Coronary artery (tissue), 2 donors: Measurements from ENCODE around the gene GPR35.

Source experiments
- DNase-seq: peaks from one replicate; pipeline ENCODE4 v3.0.0-alpha.2; 2017; ENCODE audit warnings: low spot score
- H3K27ac ChIP-seq, 2 donors: fragments of 200-600 bp; sonication (generic); one replicate each; pipeline ENCODE4 v1.5.1; 2016 to 2019
- H3K4me3 ChIP-seq: fragments of 200-600 bp; sonication (generic); 2 replicates; pipeline ENCODE4 v1.5.1; 2016; ENCODE audit warnings: mild to moderate bottlenecking, moderate library complexity
- TF ChIP-seq, protein P1 (sequence below): fragments of 200-600 bp; sonication (generic); IDR thresholded peaks from one replicate; pipeline ENCODE4 v1.5.1; 2019; ENCODE audit warnings: antibody characterized with exemption

The GPR35 gene

DNA sequence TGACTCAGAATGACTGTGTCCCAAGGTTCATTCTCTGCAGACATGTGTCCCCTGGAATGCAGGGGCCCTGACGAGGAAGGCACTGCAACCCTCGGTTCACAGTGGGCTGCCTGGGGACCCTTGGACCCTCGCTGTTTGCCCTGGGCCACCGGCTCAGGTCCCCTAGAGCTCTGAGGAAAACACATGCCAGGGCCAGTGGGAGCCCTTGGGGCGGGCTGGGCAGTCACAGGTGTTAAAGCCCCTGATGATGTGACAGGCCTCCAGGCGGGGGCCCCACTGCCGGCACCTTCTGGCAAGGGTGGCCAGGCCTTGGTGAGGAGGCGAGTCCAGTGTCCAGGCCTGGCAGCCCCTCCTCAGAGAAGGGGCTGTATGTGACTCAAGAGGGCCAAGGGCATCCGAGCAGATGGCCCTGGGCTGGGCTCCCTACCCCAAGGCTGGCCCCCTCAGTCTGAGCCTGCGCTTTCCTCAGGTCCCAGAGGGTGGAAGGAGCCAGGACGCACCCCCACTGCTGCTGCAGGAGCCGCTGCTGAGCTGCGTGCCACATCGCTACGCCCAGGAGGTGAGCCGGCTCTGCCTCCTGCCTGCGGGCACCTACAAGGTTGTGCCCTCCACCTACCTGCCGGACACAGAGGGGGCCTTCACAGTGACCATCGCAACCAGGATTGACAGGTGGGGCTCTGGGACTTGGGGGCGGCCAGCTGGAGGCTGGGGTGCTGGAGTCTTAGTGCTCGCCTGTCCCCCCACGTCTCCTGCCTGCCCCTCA, 27.7 kb upstream of the GPR35 start:
- no peak overlapping the region for H3K4me3 ChIP-seq
- no peak overlapping the region for H3K27ac ChIP-seq
- DNase-seq, result no peak
- TF ChIP-seq, protein P1, sequence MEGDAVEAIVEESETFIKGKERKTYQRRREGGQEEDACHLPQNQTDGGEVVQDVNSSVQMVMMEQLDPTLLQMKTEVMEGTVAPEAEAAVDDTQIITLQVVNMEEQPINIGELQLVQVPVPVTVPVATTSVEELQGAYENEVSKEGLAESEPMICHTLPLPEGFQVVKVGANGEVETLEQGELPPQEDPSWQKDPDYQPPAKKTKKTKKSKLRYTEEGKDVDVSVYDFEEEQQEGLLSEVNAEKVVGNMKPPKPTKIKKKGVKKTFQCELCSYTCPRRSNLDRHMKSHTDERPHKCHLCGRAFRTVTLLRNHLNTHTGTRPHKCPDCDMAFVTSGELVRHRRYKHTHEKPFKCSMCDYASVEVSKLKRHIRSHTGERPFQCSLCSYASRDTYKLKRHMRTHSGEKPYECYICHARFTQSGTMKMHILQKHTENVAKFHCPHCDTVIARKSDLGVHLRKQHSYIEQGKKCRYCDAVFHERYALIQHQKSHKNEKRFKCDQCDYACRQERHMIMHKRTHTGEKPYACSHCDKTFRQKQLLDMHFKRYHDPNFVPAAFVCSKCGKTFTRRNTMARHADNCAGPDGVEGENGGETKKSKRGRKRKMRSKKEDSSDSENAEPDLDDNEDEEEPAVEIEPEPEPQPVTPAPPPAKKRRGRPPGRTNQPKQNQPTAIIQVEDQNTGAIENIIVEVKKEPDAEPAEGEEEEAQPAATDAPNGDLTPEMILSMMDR, result no peak

DNA sequence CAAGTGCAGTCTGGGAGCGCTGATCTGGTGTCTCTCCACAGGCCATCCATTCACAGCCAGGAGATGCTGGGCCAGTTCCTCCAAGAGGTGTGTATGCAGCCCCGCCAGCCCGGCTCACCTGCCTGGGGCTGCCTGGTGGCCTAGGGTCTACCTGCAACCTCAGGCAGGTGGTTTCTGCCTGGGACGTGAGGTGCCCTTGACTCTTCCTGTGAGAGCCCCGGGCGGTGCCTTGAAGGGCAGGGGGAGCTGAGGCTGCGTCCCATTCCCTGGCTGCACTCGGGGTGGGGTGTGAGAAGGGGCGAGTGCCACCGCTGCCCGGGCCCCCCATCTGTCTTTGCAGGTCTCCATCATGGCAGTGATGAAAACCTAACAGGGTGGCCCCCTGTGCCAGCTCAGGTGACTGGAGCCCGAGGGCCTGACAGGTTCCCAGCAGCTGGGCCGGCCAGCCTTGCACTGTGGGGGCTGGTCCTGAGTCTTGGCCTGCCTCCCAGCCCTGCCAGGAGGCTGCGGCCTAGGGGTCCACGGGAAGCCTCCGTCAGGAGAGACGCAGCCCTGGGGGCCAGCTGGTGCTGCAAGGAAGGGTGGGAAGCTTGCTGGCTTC, 26.9 kb upstream of the GPR35 start:
- Histone ChIP-seq H3K4me3 (no peak overlapping the region), H3K27ac (no peak overlapping the region)
- TF ChIP-seq, protein P1, result no peak
- DNase-seq, result no peak

DNA sequence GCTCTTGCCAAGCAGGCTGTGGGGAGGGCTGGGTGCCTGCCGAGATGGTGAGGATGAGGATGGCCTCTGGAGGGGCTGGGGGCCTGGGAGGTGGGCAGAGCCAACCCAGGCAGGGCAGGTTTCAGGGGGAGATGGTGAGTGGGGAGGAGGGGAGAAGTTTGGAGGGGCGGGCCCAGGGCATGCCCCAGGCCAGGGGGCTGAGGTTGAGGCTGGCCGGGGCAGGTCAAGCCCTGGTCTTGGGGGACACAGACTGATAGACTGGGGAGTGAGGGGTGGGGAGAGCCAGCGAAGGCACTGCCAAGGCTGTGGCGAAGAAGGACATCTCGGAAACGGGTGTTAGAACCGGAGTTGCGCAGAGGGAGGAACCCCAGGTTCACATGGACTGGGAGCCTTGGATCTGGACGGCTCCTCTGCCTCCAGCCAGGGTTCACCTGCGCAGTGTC, 26.1 kb upstream of the GPR35 start:
- no peak for DNase-seq
- Histone ChIP-seq H3K27ac (no peak overlapping the region), H3K4me3 (no peak overlapping the region)
- TF ChIP-seq, protein P1, result no peak

DNA sequence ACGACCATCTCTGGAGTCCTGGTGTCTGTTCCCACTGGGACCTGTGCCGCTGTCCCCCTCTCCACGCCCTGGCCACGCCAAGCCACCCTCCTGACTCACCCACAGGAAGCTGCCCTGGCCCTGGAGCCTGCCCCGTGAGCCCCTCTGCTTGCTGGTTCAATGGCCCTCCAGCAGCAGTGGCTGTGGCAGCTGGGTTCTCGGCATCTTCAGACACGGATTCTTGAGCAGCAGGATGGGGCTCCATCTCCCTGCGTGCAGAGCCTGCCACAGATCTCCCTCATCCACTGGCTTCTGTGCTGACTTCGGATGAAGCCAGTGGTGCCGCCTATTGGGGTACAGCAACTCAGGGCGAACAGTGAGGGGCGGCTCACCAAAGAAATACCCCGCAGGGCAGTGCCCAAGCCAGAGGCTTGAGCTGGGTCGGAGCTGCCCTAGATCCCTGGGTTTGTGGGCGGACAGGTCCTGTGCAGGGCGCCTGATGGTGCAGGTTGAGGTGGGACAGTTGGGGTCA, 24.8 kb upstream of the GPR35 start:
- TF ChIP-seq, protein P1, result no peak
- no peak overlapping the region for H3K27ac ChIP-seq
- DNase-seq, result no peak
- no peak overlapping the region for H3K4me3 ChIP-seq

DNA sequence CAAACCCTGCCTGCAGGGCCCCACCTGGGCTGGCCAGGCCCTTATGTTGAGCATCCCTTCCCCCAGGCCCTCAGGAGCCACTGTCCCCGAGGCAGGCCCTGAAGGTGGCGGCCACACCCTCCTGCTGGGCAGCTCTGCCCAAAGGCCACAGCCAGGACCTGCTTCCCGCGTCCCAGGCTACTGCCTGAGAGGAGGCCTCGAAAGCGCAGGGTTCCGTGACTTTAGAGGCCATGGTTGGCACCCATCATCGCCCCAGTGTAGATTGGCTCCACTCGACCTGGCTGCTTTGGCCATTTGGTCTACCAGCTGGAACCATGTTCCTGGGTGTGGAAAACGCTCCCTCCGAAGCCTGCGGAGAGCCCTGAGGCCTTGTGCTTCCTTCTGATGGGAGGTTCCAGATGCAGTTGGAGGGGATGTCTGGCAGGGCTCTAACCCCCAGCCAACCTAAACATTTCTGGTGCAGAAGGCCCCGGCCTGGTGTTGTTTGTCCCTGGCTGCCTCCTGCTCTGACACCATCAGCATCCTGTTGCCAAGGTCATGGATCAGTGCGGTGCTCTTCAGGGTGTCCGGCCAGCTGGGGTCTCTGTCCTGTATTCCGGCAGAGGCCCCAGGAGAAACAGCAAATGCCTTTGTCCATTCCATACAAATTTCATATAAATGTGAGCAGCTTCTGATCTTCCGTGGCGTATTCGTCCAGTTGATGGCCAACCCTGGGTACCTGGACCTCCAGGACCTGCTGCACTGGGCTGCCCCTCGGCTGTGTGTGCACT, 24.0 kb upstream of the GPR35 start:
- DNase-seq, result no peak
- Histone ChIP-seq H3K27ac (no peak overlapping the region), H3K4me3 (no peak overlapping the region)
- TF ChIP-seq, protein P1, result no peak

DNA sequence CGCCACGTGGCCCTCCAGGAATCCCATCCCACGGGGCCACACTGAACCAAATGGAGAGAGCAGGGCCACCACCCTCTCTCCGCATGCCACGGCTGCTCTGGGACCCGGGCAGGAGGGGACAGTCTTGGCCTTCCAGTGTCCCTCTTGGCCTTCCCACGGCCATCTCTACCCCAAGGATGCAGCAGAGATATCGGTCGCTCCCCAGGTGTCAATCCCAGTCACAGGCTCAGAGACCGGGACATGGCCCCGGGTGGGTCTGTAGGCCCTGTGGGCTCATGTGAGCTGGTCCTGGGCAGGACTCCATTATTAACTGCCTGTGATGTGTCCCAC, 23.5 kb upstream of the GPR35 start:
- H3K4me3 ChIP-seq, result no peak overlapping the region
- no peak for DNase-seq
- no peak overlapping the region for H3K27ac ChIP-seq
- TF ChIP-seq, protein P1, result no peak
